DMS114 treated with DMSO at 0.1 percent for 48 hours (cell line): ENCODE data around the gene L3MBTL1.
"Not testable (repeated sequence)": the region's sequence is repeated elsewhere in the genome, so short reads cannot be mapped to it uniquely, and the experiment has no call there.

Experiments
- DNase-seq: peaks from one replicate; lab custom pipeline; 2025; ENCODE audit not compliant: unreplicated experiment; lab: John Stamatoyannopoulos, UW

Gene L3MBTL1

GRCh38 chr20:43584448-43585136 is 77.1 kb downstream of the L3MBTL1 start:
- DNase-seq: no peak

- no peak for DNase-seq
These were observed 79.1 kb downstream of the L3MBTL1 start for GRCh38 chr20:43586641-43587040.

- not testable (repeated sequence) for DNase-seq
These were observed 81.0 kb downstream of the L3MBTL1 start for GRCh38 chr20:43588526-43588925.

DNA sequence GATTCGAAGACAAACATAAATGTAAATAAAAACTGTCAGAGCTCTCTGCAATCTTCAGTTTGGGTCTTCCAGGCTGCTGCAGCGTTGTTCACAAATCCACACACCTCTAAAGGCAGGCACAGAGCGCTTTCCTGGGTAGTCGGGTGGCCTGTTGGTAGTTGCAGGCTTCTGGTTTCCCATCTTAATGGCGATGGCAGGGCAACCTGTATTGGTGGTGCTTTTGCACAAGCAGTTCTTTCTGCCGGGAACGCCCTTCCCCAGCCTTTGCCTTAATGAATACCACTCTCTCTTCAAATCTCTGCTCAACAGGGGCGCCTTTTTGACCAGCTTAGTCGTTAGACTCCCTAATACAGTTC is 82.5 kb downstream of the L3MBTL1 start:
- DNase-seq: no peak

DNA sequence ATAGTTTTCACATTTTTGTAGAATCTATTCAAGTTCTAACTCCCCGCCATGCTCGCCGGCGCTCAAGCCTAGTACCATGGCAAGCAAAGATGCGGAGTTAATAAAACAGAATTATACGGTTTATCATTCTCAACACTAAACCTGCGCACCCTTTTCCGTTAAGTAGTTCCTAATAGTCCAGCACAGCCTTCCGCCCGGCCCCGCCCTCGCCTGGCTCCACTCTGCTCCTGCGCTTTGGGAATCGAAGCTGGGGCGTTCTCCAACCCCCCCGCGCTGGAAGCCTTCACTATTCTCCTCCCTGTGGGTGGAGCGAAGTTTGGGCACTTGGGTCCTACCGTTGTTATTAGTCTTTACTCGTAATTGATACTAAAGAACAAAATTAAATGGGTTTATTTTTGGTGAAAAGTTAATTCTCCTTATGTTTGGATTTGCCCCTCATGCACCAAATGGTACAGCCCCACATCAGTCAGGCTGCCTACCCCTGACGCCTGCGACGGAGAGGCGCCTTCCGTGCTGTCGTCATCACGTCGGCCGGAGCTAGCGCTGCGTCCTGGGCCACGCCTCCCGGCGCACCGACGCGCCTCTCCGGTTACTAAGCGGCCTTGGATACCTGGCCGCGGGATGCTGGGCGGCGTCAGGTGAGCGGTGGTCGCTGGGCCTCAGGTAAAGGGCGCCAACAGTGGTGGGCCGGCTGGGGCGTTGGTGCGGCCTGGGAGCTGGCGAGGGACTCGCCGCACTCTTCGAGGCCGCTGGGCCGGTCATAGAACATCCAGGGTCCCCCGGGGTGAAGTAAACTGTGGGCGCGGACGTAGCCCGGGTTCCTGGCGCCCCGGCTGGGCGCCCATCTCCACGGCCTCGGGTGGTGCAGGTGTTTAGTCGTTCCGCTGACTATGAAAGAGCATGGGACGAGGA is 83.2 kb downstream of the L3MBTL1 start, which contains the start of gene IFT52:
IFT52 (plus strand) TSS at position 546 of the 912 bp plus-strand sequence. CDS start 3,762 bp downstream, outside the sequence.
- DNase-seq: peak; percentile 90
